A204.1 (cell line): ENCODE measurements around the gene WFDC5.
"Not testable (repeated sequence)": the region's sequence is repeated elsewhere in the genome, so short reads cannot be mapped to it uniquely, and the experiment has no call there.

ENCODE experiments used
- FAIRE-seq: peaks from 2 replicates; lab custom pipeline; 2012; peaks lifted over from hg19 to GRCh38; lab: Jason Lieb, UNC

WFDC5 gene

GRCh38 chr20:45114465-45115385 lies at the start of gene WFDC5:
TSS of gene WFDC5 (minus strand) at chr20:45115174. CDS start at chr20:45115083, 91 bp downstream.
- no peak for FAIRE-seq

GRCh38 chr20:45163083-45163803 lies 48.3 kb upstream of the WFDC5 start:
- FAIRE-seq: no peak

GRCh38 chr20:45157962-45158361 lies 43.0 kb upstream of the WFDC5 start:
- FAIRE-seq: no peak

GRCh38 chr20:45156713-45157112 lies 41.7 kb upstream of the WFDC5 start:
- FAIRE-seq: no peak

- FAIRE-seq: not testable (repeated sequence)
Measured at GRCh38 chr20:45154794-45155193, 39.8 kb upstream of the WFDC5 start.

GRCh38 chr20:45154183-45154582 lies 39.2 kb upstream of the WFDC5 start:
- no peak for FAIRE-seq

GRCh38 chr20:45153752-45154151 lies 38.8 kb upstream of the WFDC5 start:
- FAIRE-seq: no peak

- FAIRE-seq: no peak
Measured at GRCh38 chr20:45153147-45153546, 38.2 kb upstream of the WFDC5 start.

GRCh38 chr20:45152405-45152804 lies 37.4 kb upstream of the WFDC5 start:
- no peak for FAIRE-seq

GRCh38 chr20:45149062-45149461 lies 34.1 kb upstream of the WFDC5 start:
- FAIRE-seq: no peak

- no peak for FAIRE-seq
Measured at GRCh38 chr20:45140836-45141235, 25.9 kb upstream of the WFDC5 start.

- not testable (repeated sequence) for FAIRE-seq
Measured at GRCh38 chr20:45139733-45140375, 24.9 kb upstream of the WFDC5 start.

GRCh38 chr20:45138561-45139300 lies 23.8 kb upstream of the WFDC5 start:
- no peak for FAIRE-seq

GRCh38 chr20:45136911-45137310 lies 21.9 kb upstream of the WFDC5 start:
- FAIRE-seq: no peak

GRCh38 chr20:45128099-45128498 lies 13.1 kb upstream of the WFDC5 start:
- no peak for FAIRE-seq

- no peak for FAIRE-seq
Measured at GRCh38 chr20:45124365-45124764, 9.4 kb upstream of the WFDC5 start, which contains the start of gene WFDC12. TSS of gene WFDC12 (minus strand) at chr20:45124465. CDS start at chr20:45124447, 18 bp downstream.

- no peak for FAIRE-seq
Measured at GRCh38 chr20:45121388-45121787, 6.4 kb upstream of the WFDC5 start.

GRCh38 chr20:45119556-45120266 lies 4.7 kb upstream of the WFDC5 start:
- FAIRE-seq: no peak

- FAIRE-seq: no peak
Measured at GRCh38 chr20:45118028-45118427, 3.1 kb upstream of the WFDC5 start.

GRCh38 chr20:45117581-45117980 lies 2.6 kb upstream of the WFDC5 start:
- no peak for FAIRE-seq

GRCh38 chr20:45115829-45116228 lies 855 bp upstream of the WFDC5 start:
- no peak for FAIRE-seq
